ENCODE results near the gene FAM186B.

DNA sequence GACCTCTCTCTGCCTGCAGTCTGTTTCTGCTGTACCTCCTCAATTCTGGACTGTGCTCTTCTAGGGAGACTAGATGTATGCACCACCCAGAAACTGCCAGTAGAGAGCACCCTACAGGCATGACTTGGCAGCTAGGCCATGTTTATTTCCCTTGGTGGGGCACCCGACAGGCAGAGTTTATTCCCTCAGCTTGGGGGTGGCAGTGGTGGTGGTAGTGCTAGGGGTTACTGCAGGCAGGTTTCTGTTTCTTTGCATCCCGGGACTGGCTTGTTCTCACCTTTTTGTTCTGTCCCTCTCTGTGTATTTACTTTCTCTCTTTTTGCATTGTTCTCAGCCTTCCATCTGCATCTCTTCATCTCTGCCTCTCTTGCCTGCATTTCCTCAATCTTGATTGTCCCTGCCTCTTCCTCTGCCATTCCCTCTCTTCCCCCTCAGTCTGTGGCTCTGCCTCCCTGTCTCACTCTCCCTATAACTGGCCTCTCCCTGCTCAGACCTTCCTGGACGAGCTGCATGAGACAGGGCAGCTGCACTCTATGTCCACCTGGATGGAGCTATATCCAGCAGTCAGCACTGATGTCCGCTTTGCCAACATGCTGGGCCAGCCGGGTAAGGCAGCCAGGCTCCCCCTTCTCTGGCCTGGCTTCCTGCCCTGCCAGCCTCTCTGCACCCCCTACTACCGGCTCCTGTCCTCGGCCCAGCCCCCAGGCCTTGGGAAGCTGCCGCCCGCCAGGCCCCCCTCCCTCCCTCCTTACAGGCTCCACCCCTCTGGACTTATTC is 31.7 kb upstream of the FAM186B start:
- TF ChIP-seq, protein P1, sequence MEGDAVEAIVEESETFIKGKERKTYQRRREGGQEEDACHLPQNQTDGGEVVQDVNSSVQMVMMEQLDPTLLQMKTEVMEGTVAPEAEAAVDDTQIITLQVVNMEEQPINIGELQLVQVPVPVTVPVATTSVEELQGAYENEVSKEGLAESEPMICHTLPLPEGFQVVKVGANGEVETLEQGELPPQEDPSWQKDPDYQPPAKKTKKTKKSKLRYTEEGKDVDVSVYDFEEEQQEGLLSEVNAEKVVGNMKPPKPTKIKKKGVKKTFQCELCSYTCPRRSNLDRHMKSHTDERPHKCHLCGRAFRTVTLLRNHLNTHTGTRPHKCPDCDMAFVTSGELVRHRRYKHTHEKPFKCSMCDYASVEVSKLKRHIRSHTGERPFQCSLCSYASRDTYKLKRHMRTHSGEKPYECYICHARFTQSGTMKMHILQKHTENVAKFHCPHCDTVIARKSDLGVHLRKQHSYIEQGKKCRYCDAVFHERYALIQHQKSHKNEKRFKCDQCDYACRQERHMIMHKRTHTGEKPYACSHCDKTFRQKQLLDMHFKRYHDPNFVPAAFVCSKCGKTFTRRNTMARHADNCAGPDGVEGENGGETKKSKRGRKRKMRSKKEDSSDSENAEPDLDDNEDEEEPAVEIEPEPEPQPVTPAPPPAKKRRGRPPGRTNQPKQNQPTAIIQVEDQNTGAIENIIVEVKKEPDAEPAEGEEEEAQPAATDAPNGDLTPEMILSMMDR (IDR thresholded peaks at IDR 0.05 in 2 of 3, conservative IDR thresholded peaks at IDR 0.05 in 1 of 3; ENCODE audit: borderline replicate concordance in 1 of 3, insufficient read depth in 1 of 3, low read depth in 2 of 3, low read length in 2 of 3) = peak; percentile 46 to 78 (median 69); a peak in 5 of 6 replicates
- TF ChIP-seq FOSL1 (IDR thresholded peaks at IDR 0.05; ENCODE audit: low read depth) (no peak), POLR2A (IDR thresholded peaks at IDR 0.05; ENCODE audit: borderline replicate concordance, extremely low read depth, insufficient read depth, insufficient read length) (no peak), CEBPB (IDR thresholded peaks at IDR 0.05; ENCODE audit: low read depth) (no peak), SP1 (IDR thresholded peaks at IDR 0.05; ENCODE audit: low read depth) (no peak), EZH2 (IDR thresholded peaks at IDR 0.05) (no peak), ZFX (IDR thresholded peaks at IDR 0.05) (no peak), EZH2phosphoT487 (IDR thresholded peaks at IDR 0.05; ENCODE audit: borderline replicate concordance) (no peak), RAD21 (IDR thresholded peaks at IDR 0.05; ENCODE audit: low read depth) (peak; percentile 65), EGR1 (IDR thresholded peaks at IDR 0.05; ENCODE audit: low read depth) (no peak), TCF7L2 (IDR thresholded peaks at IDR 0.05; ENCODE audit: borderline replicate concordance, extremely low read depth, insufficient read depth, insufficient read length) (no peak), POLR2AphosphoS5 (IDR thresholded peaks at IDR 0.05; ENCODE audit: low read depth, low read length) (no peak)
- TF ChIP-seq, protein P2, sequence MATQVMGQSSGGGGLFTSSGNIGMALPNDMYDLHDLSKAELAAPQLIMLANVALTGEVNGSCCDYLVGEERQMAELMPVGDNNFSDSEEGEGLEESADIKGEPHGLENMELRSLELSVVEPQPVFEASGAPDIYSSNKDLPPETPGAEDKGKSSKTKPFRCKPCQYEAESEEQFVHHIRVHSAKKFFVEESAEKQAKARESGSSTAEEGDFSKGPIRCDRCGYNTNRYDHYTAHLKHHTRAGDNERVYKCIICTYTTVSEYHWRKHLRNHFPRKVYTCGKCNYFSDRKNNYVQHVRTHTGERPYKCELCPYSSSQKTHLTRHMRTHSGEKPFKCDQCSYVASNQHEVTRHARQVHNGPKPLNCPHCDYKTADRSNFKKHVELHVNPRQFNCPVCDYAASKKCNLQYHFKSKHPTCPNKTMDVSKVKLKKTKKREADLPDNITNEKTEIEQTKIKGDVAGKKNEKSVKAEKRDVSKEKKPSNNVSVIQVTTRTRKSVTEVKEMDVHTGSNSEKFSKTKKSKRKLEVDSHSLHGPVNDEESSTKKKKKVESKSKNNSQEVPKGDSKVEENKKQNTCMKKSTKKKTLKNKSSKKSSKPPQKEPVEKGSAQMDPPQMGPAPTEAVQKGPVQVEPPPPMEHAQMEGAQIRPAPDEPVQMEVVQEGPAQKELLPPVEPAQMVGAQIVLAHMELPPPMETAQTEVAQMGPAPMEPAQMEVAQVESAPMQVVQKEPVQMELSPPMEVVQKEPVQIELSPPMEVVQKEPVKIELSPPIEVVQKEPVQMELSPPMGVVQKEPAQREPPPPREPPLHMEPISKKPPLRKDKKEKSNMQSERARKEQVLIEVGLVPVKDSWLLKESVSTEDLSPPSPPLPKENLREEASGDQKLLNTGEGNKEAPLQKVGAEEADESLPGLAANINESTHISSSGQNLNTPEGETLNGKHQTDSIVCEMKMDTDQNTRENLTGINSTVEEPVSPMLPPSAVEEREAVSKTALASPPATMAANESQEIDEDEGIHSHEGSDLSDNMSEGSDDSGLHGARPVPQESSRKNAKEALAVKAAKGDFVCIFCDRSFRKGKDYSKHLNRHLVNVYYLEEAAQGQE (IDR thresholded peaks at IDR 0.05; ENCODE audit: low read depth) = no peak
